Glomerular visceral epithelial cell (primary cell): ENCODE measurements around the gene CD22.
A peak's percentile ranks its signal among the peaks of the same experiment; 100 is the strongest.
"Not testable (repeated sequence)": the region's sequence is repeated elsewhere in the genome, so short reads cannot be mapped to it uniquely, and the experiment has no call there.

Experiments
- DNase-seq: peaks from one replicate; pipeline ENCODE4 v3.0.0-alpha.2; 2016; ENCODE audit errors: extremely low spot score

The CD22 gene

DNA sequence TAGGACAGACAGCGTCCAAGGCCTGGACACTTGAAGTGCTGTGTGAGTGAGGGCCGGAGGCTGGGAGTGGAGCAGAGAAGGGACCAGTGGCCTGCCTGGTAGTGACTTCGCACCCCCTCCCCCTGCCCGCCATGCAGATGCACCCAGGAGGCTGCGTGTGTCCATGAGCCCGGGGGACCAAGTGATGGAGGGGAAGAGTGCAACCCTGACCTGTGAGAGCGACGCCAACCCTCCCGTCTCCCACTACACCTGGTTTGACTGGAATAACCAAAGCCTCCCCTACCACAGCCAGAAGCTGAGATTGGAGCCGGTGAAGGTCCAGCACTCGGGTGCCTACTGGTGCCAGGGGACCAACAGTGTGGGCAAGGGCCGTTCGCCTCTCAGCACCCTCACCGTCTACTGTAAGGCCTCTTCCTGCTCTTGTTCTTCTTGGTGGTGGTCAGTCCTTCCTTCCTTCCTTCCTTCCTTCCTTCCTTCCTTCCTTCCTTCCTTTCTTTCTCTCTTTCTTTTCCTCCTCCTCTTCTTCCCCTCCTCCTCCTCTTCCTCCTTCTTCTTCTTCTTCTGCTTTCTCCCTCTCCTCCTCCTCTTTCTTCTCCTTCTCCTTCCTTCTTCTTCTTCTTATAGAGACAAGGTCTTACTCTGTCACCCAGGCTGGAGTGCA, 12.7 kb downstream of the CD22 start:
- no peak for DNase-seq

DNA sequence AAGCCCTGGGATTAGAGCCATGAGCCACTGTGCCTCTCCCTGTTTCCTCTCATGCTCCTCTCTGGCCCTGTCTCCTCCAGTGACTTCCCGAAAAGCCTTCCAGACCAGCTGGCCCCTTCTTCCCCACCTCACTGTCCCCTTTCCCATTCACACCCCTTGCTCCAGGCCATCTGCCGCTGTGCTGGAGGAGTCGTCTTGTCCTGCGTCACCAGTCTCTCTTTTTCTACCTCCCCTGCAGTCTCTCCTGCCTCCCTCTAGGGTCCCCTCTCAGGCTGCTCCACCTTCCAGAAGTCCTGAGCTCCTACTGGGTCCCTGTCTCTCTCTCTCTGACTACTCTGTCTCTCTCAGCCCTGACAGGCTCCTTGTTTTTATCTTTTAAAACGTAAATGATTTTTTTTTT, 13.4 kb downstream of the CD22 start:
- DNase-seq: no peak

DNA sequence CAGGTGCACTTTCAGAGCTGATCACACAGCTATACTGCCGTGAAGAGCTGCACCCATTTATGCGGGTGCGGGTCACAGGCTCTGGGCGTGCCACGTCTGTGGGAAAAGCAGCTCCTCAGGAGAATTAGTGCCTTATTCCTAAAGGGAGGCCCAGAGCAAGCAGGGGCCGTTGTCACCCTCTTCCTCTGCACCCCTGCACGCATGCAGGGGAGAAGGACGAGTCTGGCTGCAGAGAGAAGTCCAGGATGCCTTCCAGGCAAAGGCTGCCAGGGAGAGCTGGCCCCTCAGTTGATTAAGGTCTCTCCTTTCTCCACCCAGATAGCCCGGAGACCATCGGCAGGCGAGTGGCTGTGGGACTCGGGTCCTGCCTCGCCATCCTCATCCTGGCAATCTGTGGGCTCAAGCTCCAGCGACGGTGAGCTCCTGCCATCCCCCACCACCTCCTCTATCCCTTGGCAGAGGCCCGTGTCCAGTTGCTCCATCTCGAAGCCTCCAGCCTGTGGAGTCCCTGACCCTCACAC, 15.6 kb downstream of the CD22 start:
- no peak for DNase-seq

DNA sequence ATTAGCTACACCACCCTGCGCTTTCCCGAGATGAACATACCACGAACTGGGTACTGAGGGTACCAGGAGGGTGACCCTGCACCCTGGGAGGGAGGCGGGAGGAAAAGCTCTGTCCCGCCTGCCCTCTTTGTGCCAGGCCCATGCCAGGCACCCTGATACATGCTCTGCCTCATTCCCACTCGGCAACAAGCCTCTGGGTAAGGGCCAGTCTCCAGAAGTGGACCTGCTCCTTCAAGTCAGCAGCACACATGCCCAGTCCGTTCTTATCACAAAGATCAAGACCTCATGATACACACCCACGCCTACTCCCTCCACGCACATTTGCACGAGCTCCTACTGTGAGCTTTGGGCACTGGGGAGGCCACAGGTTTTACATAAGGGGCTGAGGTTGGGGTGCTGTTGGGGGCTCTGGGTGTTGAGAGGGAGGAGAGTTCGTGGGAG, 16.7 kb downstream of the CD22 start:
- no peak for DNase-seq

DNA sequence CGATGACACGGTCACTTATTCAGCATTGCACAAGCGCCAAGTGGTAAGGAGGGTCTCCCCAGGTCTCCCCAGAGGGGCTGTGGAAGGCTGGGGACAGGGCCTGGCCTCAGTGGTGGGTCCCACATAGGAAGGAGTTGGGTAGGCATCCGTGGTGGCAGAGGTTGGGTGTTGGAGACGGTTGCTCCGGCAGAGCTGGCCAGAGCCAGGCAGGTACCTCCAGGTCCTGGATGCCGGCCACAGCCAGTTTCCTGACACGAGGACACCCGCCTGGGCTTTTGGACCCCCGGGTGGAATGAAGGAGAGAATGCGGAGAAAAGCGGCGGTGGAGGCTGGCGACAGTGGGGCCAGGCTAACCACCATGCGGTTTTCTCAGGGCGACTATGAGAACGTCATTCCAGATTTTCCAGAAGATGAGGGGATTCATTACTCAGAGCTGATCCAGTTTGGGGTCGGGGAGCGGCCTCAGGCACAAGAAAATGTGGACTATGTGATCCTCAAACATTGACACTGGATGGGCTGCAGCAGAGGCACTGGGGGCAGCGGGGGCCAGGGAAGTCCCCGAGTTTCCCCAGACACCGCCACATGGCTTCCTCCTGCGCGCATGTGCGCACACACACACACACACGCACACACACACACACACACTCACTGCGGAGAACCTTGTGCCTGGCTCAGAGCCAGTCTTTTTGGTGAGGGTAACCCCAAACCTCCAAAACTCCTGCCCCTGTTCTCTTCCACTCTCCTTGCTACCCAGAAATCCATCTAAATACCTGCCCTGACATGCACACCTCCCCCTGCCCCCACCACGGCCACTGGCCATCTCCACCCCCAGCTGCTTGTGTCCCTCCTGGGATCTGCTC, 17.4 kb downstream of the CD22 start:
- no peak for DNase-seq

DNA sequence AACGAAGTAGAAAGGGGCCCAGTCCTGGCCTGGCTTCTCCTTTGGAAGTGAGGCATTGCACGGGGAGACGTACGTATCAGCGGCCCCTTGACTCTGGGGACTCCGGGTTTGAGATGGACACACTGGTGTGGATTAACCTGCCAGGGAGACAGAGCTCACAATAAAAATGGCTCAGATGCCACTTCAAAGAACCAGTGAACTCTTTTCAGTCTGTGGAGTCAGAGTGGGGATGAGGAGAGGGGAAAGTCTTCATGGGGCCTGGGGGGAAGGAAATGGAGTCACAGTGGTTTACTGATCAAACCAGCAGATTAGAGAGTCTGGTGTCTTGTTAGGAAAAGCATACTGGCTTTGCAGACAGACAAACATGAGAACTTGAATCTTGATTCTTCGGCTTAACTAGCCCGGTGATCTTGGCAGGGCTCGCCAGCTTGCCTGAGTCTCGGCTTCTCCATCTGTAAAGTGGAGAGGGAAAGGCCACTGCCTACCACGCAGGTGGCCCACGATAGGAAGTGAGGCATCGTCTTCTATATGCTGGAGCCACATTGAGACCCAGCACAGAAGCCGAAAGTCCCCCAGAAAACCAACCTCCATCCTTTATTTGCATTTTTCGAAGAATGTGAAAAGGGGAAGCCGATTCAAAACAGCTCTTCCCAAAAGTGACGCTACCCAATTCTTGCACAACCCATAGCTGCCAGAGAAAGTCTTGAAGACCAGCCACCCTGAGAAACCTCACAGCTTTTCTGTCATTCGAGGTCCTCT, 18.4 kb downstream of the CD22 start, which contains the start of gene FFAR1:
Gene FFAR1 (plus strand): TSS at position 732 of the 759 bp plus-strand sequence. CDS start 3,650 bp downstream, outside the sequence.
- DNase-seq: no peak

DNA sequence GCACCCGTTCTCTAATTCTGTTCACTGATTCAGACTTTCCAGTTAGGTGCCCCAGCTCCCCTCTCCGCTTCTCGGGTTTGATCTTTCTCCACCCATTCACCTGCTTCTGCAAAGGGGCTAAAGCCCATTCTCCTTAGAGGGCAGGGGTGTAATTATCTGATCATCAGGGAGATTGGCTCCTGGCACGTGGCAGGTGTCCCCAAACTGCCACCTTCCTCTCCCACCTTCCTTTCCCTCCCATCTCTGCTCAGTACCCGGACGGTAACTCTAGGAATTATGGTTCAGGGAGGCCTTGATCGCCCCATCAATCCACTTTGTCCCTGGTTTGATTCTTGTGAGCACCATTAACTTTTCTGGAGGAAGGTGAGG, 18.9 kb downstream of the CD22 start:
- DNase-seq: no peak

DNA sequence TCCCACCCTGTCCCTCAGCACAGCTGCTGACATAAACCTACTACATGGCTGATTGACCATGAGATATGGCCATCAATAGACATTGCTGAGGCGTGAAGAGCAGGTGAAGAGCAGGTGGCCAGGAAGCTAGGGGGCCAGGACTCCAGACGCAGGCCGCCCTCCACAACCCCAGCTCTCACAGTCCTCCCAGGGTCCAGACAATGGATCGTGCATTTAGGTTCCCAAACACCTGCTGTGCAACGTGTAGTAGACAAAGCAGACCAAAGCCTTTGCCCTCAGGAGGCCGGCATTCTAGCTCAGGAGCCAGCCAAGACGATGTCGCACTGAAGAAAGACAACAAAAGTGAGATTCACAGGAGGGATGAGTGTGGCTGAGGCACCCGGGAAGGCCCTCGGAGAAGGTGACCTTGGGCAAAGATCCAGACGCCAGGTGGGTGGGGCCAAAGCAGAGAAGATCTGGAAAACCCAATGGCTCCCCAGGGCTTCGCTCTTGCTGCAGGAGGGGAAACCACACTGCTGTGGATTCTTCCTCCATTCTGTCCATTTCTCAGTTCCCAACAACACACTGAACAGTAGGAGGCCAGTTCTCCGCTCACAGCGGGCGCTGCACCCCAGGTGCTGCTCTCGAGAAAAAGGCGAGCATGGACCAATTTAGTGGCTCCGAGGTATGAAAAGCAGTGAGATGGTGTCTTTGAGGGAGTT, 20.1 kb downstream of the CD22 start:
- DNase-seq: no peak

DNA sequence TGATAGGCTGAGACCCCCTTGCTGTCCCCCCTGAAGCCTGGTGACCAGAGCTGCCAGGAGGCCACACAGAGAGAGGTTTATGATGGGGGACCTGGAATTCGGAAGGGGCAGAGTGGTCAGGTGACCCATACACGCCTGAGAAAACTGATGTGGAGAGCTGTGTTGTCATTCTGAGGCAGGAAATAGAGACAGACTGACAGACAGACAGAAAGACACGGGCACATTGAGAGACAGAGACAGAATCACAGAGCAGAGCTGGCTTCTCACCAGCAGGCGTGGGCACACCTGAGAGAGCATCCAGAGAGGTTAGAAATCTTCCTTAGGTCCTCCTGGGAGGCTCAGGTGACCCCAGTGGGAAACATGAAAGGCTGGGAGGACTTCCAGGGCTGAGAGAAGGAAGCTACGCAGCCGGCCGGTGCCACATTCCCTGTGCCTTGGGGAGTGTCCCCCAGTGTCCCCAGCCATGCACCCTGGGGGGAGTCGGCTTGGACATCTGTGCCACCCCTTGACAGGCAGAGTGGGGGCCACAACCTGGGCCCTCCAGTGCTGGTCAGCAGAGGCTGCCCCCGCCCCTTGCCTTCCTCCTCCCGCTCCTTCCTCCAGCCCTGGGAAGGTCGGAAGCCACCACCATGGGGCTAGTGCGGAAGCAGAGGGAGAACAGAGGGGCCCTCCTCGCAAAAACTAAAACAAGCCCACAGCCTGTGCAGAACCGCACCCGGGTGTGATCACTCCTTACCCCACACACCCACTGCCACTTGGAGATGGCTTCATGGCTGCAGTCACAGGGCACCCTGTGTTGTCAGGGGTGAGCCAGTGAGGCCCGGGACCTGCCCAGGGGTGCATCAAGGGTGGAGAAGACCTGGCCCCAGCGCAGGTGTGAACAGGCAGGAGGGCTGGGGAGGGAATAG, 20.9 kb downstream of the CD22 start:
- no peak for DNase-seq

DNA sequence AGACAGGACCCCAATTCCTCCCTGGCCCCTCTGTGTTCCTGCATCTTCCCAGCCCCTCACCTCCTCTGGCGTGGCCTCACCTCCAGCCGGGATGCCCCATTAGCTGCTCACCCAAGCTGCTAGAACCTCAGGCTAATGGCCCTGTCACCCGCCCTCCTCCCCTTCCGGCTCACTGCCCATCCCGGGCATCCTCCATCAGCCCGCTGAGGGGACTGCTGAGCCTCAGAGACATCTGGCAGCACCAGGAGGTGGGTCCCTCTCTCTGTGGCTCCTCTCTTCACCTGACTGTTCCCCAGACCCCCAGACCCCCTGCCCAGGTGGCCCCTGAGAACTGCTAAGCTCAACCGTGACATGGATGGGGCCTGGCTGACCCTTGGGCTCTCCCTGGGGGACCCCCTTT, 21.6 kb downstream of the CD22 start:
- DNase-seq: no peak

DNA sequence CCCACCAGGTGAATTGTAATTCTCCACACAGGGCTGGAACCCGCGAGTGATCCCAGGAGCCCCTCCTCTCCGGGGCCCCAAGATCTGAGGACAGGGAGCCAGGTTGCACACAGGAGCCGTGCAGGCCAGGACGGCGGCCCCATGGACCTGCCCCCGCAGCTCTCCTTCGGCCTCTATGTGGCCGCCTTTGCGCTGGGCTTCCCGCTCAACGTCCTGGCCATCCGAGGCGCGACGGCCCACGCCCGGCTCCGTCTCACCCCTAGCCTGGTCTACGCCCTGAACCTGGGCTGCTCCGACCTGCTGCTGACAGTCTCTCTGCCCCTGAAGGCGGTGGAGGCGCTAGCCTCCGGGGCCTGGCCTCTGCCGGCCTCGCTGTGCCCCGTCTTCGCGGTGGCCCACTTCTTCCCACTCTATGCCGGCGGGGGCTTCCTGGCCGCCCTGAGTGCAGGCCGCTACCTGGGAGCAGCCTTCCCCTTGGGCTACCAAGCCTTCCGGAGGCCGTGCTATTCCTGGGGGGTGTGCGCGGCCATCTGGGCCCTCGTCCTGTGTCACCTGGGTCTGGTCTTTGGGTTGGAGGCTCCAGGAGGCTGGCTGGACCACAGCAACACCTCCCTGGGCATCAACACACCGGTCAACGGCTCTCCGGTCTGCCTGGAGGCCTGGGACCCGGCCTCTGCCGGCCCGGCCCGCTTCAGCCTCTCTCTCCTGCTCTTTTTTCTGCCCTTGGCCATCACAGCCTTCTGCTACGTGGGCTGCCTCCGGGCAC, 22.6 kb downstream of the CD22 start:
- DNase-seq: no peak

DNA sequence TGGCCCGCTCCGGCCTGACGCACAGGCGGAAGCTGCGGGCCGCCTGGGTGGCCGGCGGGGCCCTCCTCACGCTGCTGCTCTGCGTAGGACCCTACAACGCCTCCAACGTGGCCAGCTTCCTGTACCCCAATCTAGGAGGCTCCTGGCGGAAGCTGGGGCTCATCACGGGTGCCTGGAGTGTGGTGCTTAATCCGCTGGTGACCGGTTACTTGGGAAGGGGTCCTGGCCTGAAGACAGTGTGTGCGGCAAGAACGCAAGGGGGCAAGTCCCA, 23.1 kb downstream of the CD22 start:
- no peak for DNase-seq

DNA sequence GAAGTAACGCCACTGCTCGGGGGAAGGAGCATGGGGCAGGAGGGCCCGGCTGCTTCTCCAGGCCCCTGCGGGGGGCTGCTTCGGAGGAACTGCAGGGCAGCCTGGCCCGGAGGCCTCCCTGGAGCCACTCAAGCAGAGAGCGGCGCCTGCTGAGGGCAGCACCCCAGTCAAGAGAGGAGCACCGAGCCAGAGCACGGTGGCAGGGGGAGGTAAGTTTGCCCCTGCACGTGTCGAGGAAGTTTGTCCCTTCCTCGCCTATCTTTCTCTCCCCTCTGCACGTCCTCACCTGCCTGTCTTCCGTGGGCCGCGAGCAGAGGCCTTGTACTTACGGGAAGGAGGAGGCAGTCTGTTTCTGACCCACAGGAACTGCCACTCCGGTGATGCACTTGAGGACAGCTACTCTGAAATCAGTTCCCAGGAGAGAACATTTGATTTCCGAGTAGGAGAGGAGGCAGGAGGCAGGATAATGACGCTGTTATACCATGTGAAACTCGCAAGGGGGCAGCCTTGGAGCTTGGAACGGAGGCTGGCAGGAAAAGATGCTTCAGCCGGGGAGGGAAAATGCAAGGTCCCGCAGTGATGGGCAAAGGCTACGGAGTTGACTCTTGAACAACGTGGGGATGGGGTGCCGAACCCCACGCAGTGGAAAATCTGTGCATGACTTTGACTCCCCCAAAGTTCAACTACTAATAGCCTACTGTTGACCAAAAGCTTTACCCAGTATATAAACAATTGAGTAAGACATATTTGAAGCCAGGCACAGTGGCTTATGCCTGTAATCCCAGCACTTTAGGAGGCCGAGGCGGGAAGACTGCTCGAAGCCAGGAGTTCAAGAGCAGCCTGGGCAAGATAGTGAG, 23.7 kb downstream of the CD22 start:
- DNase-seq: peak; percentile 67

DNA sequence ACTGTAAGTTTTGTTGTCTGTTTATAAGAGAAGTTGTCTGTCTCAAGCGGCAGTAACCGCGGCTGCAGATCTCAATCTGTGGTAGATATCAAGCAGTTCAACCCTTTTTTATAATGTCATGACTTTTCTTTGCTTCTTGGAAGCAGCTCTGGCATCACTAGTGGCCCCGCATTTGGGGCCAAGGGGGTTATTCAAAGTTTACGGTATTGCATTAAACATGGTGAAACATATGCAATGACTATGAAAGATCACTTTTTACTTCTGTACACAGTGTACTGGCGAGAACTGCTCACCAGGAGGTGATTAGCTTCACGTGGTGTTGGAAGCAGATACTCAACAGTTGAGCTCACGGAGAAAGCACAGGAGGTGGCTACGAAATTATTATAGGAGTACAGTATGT, 24.6 kb downstream of the CD22 start:
- DNase-seq: no peak

DNA sequence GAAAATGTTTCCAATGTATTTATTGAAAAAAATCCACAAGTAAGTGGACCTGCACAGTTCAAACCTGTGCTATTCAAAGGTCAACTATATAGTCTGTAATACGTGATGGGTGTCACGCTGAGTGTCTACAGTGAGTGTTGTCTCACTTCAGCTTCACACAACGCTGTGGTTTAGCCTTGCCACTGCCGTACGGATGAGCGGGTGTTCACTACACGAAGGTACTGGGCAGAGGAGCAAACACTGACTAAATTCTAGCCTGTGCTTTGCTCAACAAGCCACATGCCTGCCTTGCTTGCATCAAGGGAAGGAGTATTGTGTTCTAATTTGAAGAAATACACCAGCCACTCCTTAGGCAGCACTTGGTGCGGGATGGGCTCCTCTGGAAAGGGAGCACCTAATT, 25.9 kb downstream of the CD22 start:
- DNase-seq: no peak

DNA sequence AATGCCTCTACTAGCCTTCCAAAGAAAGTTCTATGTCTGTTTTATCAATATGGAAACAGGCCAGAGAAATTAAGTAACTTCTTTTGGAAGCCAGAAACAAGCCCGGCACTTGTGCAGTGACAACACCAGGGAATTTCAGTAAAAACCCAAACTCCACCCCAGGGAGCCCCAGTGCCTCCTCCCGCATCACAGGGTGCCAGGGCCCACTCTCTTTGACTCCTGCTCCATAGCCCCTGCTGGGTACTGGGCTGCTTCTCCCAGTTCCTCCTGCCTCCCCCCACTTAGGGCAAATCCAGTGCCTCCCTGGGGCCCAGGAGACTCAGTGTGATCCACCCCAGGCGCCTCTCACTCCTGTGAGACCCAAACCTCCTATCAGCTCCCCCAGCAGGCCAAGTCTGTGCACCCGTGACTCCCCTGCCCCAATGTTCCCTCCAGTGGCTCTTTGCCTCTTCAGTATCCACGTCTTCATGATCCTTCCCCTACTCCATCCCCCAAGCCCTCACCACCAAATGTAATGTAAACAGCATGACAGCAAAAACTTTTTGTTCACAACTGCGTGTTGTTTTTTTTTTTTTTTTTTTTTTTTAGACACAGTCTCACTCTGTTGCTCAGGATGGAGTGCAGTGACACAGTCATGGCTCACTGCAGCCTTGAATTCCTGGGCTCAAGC, 26.9 kb downstream of the CD22 start:
- no peak for DNase-seq

DNA sequence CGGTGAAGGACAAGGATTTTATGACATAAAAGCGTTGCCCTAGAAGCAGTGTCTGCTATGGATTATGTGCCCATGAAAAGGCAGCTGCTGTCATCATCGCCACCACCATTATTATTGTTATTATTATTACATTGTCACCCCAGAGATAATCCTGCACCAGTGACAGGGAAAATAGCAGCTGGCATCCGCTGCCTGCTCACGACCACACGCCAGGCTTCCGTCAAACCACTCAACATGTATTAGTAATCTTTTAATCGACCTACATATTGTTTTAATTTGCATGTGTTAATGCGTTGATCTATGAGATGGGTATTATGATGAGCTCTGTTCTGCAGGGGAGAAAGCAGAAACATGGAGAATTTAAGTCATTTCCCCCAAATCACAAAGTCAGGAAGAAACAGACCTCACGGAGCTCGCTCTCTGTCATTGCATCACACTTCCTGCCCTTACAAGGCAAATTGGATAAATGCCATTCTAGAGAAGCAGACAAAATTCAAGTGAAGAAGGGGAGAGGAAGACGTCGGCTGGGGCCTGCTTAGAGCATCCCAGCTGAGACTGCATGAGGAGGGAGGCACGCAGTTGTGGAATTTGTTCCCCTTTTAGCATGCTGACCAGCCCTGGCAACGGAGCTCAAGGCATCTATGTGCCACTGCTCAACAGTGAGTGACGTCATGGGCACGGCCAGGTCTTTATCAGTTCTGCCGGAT, 29.0 kb downstream of the CD22 start, which contains the start of gene FFAR3:
Gene FFAR3 (plus strand): TSS at position 594 of the 707 bp plus-strand sequence. CDS start 431 bp downstream, outside the sequence.
- no peak for DNase-seq

DNA sequence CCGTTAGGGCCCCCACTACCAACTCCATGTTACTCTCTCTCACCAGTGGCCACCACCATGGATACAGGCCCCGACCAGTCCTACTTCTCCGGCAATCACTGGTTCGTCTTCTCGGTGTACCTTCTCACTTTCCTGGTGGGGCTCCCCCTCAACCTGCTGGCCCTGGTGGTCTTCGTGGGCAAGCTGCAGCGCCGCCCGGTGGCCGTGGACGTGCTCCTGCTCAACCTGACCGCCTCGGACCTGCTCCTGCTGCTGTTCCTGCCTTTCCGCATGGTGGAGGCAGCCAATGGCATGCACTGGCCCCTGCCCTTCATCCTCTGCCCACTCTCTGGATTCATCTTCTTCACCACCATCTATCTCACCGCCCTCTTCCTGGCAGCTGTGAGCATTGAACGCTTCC, 29.8 kb downstream of the CD22 start:
- not testable (repeated sequence) for DNase-seq
